Activated T-cell treated with anti-CD3 and anti-CD28 coated beads for 48 hours (primary cell): ENCODE data around the gene TSPAN9.

Source experiments
- DNase-seq: peaks from one replicate; pipeline ENCODE4 v3.0.0-alpha.2; 2020; ENCODE audit warnings: low read depth

Gene TSPAN9

DNA sequence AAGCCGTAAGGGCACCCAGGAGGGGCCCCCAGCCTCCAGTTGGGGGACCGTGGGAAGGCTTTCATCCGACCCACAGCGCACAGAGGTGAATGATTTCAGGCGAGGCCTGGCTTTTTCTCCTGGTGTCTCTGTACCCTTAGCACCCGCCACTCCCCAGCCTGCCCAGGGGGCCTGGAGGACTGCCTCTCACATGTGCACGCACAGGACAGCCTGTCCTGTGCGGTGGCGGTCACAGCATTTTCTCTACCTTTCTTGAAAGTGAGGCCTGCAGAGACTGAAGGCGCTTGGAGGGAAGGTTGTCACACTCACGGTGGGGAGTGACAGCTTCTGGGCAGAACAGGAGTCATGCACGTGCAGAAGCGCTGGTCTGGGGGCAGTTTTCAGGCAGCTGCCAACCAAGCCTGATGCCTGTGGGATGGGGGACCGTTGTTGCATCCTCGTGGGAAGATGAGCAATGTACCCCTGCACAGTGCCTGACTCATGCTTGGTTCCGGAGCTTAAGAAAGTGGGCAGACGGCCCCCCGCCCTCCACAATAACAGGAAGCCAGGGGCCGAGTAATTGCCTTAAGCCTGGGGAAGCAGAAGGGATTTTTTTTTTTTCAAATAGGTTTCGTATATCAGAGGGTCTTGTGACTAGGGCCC is 148.1 kb downstream of the TSPAN9 start:
- DNase-seq: no peak

DNA sequence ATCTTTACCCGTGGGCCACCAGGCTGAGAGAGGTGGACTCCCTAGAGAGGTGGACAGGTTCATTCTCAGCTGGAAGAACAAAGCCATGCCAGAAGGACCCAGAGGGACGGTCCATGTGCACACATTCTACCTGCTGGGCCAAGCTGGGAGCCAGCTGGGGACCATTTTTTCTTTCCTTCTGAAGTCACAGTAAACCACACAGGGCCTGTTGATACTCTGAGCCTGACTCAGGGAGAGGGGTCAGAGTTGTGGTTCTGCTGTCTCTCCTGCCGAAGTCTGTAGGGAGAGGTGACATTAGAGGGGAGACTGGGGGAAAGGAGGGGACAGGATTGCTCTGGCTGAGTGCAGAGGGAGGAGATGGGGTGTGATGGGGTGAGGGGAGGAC is 148.6 kb downstream of the TSPAN9 start:
- DNase-seq: no peak

DNA sequence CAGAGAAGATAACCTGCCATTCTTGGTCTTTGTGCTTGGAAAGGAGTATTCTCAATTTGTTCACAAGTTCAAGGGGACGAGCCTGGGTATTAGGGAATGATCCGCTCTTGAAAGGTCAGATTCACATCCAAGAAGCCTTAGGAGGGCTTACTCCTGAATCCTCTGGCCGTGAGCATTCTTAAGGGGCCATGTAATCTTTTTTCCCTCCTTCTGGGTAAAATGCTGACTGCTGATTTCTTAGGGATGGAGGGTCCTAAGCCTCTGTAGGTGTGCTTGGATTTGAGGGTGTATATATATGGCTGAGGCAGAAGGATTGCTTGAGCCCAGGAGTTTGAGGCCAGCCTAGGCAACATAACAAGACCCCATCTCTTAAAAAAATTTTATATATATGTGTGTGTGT is 149.1 kb downstream of the TSPAN9 start:
- no peak for DNase-seq

DNA sequence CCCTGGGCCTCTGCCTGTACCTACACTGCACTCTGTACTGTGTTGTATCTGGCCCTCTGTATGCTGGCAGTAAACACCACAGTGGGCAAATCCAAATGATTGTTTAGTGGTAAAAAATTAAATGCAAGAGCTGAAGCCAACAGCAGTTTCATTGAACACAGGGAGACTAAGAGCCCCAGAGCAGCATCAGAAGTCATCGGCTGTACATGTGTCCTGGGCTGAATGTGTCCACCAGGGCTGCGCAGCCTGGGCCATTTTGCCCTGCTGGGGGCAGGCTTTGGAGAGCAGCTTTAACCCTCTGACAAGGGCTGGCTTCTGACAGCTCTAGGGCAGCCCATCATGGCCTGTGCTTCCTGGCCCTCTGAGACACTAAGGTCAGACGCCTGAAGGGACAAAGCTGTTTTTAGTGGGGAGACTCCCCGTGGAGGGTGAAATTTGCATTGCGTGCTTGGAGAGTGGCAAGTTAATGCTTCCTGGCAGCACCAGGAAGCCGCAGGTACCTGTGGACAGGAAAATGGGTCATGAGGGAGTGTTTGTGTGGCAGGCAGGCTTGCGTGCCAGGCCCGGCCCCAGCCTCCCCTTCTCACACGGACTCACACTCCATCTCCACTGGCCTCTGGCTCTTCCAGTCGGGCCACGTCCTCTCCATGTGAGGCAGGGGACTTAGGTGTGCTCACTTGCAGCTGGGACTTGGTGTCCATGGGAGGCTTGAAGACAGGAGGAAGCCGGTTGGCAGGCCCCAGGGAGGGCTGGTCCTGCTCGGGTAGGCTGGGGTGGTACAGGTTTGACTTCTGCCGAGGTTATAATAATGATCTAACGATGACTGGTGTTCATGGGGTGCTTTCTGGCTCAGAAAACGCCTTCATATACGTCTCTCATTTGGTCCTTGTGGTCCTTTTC is 150.1 kb downstream of the TSPAN9 start:
- no peak for DNase-seq

DNA sequence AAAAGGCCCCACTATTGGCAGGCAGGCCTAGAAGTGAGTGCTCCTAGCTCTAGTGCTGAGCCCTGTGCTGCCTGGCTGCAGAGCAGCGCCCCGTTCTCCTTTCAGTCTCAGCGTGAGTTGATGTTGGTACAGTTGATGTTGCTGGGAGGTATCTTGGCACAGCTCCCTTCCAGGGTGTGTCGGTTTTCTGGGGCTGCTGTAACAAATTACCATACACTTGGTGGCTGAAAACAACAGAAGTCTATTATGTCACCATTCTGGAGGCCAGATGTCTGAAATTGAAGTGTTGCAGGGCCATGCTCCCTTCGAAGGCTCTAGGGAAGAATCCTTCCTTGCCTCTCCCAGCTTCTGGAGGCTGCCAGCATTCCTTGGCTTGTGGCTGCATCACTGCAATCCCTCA is 151.4 kb downstream of the TSPAN9 start:
- no peak for DNase-seq

DNA sequence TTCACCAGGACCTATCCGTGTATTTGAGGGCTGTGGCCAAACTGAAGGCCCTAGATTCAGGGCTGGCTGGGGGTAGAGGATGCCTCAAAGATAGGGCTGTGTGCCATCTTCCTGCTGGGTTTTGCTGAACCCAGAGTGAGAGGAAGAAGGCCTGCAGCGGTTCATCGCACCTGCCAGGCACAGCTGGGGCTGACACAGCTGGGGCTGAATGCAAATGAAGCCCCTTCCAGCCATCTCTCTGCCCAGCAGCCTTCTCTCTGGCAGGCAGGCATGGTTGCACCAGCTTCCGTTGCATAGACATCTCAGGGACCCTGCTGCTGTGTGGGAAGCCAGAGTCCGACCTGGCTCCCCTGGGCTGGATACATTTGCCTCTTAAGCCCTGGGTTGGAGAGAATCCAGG is 152.4 kb downstream of the TSPAN9 start:
- DNase-seq: no peak

DNA sequence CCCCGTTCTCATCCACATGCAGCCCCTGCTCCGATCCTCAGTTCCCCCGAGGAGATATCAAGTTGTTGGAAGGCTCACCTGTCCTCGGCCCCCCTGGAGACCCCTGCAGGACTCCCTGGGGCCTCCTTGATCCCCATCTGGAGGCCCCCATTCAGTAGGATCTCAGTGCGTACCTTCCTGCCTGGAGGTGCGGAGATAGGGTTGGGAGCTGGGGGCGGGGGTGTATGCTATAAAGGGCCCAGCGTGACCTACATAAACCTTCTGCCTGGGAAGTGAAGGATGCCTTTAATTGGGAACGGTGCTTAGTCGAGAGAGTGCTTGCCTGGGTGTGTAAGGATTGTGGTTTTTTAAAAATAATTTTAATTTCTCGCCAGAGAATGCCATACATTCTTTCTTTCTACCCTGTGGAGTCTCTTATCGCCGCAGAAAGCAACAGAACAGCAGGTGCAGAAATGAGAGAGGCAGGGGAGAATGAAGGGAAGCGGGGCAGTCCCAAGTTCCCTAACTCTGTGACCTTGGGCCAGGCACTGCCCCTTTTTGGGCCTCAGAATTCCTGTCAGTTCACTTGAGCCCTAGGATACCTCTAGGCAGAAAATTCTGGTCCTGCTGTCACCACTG is 153.7 kb downstream of the TSPAN9 start:
- no peak for DNase-seq

DNA sequence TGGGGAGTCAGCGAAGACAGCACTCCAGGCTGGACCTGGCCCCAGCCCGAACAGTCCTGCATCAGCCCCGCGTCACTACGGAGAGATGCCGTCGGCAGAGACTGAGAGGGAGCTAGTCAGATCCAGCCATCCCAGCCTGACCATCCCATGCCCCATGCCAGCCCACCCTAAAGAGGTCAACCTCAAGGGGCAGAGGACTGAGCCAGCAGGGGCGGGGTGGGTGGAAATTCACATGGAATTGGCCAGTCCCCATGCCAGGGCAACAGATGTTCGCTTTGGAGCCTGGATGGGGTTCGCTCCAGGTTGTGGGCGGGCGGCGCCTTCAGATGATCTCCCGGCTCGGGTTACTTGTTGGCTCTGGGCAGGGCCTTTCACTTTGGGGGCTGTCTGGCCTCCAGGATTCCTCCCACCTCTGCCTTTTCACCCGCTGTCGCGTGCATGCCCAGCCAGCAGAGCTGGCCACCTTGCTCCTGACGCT is 154.3 kb downstream of the TSPAN9 start:
- DNase-seq: no peak

DNA sequence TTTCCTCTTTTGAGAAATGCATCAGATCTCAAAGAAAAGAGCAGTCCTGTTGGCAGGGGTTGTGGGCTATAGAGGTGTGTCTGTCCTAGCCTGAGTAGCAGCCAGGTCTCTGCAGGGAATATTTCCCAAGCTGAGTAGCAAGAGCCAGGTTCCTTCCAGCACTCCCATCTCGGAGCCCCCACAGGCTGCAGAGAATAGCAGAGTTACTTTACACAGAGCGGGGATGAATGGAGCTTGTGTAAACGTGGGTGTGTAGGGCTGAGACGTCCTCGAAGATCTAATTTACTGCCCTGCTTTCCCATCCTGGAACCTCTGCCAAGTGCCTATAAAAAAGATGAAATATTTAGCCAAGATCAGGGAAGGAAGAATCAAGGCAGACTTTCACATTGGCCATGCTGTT is 156.6 kb downstream of the TSPAN9 start:
- DNase-seq: no peak

DNA sequence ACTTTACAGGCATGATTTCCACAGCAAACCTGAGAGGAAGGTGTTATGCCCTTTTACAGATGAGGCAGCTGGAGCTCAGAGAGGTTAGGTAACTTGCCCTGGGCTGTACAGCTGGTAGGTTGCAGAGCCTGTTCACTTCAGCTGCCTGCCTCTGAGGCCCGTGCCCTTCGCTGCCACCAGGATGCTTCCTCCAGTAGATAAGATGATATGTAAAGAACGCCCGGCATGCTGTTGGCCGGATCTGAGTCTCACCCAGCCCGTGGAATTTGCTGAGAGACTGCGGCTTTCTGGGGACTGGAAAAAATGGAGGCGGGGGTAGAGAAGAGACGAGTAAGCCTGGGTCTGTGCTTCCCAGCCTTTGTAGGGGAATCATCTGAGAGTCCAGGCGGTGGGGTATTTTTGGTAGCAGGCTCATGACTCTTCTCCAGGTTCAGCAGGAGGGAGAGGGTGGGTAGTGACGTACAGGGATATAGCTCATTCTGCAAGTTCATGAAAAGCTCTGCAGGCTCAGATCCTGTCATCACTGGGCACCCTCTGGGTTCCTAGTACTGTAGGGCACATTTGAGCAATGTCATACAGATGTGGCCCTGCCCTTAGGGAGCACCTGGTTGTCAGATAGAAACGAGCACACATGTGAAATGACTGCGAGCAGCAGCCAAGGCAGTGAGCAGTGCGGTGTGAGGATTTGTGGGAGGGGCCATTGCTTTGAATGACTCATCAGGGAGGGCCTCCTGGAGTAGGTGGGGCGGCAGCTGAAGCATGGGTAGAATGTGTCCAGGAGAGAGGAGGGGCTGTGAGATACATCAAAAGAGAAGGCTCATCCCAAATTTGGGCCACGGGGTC is 159.4 kb downstream of the TSPAN9 start:
- peak; percentile 7 for DNase-seq

DNA sequence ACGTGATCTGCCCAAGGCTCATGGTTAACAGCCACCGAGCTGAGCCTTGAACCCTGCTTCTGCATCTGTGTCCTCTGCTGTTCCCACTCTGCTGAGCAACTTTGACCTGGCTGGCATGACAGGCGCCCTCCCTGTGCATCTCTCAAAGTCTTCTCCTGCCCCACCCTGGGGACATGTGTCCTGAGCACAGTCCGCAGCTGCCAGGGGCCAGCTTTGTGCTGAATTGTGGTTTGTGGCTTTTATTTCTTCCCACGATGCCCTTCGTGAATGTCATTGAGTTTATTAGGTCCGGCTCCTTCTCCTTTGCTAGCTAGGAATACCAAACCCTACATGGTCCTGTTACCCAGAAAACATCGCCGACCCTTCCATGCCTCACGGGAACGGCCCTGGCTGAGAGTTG is 161.0 kb downstream of the TSPAN9 start:
- DNase-seq: no peak

DNA sequence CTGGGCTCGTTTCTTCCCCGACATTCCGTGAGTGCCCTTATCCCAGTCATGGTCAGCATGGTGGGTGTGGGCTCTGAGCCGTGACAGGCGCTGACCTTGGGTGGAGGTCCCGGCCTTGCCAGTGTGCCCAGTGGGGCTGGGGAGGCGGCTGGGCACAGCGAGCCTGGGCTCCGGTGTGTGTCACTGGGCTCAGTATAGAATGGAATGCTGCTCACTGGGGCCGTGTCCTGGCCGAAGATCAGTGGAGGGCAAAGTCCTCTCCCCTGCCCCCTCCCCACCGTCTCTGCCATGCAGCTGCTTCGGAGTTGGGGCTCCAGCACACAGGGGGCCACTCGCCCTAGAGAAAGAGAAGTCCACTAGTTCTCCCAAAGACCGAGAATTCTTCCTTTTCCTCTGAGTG is 164.4 kb downstream of the TSPAN9 start:
- no peak for DNase-seq

DNA sequence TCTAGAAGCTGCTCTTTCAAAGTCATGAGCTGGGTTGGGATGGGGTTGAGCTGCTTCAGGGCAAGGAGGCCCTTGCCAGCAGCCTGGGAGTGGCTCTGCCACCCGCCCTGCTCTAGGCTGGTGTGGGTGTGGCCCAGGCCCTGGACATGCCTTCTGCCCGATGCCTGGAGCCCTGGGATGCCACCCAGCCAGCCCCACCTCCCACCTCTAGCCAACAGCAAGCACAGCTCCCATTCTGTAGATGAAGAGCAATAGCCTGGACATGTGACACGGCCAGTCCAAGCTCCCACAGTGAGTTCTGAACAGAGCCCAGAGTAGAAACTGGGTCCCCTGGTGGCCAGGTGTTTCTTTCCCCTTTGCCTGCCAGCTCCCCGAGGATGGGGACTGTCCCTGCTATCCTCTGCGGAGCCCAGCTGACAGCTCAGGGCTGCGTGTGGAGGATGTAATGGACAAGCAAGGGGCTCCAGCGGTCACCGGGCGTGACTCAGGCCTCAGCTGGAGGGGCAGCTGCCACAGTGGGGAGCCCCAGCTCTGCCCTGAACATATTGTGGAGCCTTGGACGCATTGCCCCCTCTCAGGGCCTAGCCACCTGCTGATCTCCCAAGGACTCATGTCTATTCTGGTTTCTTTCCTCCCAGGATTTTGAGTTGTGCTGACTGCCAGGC is 165.2 kb downstream of the TSPAN9 start:
- no peak for DNase-seq

DNA sequence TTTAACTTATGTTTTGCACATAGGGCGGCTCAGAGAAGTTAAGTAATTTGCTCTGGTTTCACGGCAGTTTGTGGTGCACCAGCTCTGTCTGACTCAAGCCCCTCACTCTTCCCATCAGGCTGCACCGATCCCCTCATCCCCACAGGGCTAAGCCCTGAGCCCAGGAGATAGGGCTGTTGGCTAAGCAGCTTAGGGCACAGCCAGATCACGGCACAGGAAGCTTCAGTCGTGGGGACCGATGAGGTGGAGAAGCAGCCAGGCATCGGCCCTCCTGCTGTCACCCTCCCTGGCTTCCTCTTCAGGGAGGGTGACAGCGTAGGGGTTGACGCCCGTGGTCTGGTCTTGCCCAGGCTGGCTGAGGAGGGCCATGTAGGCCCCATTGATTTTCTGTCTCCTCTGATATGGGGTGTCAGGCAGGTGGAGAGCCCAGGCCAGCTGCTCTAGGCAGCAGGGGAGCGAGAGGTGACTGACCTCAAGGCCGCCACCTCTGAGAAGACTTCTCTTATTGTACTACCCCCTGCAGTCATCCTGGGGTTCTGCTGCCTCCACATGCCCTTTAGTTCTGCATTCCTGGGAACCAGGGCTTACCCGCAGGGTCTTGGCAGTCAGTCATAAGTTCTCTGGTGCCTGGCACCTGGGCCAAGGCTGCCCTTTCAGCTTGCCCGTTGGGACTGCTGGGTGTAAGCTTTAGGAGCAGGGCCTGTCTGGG is 166.4 kb downstream of the TSPAN9 start:
- DNase-seq: no peak

DNA sequence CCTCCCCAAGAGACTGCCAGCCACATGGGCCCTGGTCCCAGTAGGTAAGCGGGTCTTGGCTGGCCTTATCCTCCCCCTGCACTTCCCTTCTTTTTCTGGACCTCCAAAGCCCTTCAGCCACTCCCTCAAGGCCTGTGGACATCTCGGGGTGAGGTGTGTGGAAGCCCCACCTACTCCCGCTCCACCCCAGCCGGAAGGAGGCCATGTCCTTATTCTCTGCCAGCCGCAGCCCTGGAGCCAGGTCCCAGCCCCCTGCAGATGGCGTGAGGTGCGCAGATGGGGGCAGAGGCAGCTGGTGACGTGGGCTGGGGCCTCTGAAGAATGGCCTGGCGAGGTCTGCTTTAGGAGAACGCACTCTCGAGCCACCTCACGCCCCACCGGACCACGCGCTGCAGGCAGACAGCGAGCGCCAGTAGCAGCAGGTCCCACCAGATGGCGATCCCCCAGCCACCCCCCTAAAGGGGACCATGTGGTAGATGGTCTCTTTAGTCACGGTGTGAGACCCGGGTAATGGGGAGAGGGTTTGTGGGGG is 167.1 kb downstream of the TSPAN9 start:
- no peak for DNase-seq

DNA sequence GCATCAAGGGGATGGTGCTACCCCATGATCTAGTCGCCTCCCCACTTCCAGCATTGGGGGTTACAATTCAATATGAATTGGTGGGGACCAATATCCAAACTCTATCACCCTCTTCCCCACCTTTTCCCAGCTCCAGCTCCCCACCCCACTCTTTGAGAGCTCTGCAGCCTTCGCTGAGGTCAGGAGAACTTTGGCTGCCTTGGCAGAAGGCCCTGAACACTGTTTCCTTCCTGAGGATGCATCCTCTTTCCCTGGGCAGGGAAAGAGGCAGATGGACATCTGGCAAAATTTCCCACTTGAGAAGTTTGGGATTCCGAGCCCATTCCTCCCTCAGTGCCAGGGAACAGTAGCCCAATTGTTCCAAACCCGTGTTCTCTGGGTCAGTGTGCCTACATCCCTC is 169.1 kb downstream of the TSPAN9 start:
- no peak for DNase-seq

DNA sequence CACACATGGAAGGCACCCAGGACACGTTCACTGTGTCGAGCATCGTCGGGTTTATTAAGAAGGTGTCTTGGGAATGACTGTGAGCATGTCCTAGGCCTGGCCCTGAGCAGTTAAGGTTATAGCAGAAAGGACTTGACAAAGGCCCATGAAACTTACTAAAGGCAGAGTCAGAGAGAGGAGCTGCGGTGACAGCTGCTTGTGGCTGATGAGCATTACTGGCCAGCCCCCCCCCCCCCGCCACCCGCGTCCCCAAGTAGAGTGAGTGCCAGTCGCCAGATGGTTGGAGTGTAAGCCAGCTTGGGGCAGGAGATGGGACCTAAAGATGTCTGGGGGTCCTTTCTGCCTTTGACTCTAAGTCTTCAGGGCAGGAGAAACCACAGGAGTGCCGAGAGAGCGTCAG is 169.9 kb downstream of the TSPAN9 start:
- no peak for DNase-seq

DNA sequence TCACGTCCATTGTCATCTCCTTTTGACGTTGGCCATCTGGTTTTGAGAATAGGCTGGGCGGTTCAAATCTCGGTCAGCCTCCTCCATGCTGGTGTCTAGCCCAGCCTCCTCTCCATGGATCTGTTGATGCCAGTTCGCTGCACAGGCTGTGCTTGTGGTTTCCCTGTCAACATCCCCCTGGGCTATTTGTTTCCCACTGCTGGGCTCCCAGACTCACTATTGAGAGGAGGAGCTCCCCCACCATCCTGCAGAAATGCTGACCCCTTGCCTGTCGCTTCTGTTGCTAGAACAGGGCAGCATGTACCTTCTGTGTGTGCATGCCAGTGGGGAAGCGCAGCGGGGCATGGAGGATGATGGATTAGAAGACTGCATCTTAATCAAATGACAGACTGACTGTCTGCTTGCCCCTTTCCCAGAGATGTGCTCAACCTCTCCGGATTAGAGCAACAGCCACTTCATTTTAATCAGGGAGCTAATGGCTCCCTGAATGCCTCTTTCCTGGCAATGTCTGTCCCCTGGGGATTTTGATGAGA is 170.5 kb downstream of the TSPAN9 start:
- DNase-seq: no peak

DNA sequence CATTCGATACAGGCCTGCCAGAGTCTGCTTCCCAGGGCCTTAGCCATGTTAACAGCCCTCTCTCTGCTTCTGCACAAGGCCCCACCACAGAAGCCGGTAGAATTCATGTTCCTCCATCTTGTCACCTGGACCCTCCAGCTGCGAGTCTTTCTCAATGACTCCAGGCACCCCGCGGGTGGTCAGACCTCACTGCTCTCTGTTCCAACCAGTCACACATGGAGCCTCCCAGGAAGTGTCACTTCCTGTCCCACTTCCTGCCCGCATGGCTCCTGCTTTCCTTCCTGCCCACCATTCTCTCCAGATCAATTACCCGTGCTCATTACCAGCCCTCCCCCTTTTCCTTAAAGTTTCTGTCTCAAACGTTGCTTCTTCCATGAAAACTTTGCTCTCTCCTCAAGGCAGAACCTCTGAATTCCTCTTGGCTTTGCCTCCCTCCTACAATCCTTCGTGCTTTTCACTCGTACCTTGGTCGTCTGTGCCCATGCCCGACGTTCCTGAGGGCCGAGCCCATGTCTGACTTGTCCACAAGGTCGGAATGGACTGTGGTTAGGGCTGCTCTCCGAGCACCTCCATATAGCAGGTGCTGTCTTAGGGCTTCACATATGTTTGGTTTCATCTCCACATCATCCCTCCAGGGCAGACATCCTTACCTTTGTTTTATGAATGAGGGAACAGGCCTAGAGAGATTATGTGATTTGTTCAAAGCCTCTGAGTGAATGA is 172.1 kb downstream of the TSPAN9 start:
- DNase-seq: no peak

DNA sequence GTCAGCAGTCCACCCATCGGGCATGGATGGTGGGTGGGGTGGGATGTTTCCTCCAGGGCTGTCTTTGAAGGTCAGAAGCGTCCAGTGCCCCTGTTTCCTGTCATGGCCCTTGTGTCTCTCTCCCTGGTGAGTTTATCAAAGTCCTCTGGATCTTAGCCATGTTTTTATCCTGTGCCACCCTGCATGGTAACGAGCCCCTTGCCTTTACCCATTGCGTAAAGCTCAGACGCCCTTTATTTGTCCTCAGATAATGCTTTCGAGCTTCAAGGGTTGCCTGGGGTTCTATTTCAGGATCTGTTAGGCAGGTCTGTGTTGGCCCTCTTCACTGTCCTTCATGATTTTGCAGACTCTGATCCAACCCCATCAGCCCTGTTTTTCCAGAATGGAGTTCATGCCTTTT is 172.9 kb downstream of the TSPAN9 start:
- no peak for DNase-seq
